Right lobe of liver (tissue), 4 donors: Measurements from ENCODE around the gene RASD2.

Experiments used
- CTCF ChIP-seq, 4 donors: fragments of 200-600 bp in 3 of 4; fragments of 450-650 bp in 1 of 4; IDR thresholded peaks; one replicate each; pipeline versions ENCODE4 v1.5.1 to v1.8.0; 2016 to 2022; ENCODE audit warnings: antibody characterized with exemption in 4 of 4, mild to moderate bottlenecking in 2 of 4
- POLR2A ChIP-seq: fragments of 450-650 bp; IDR thresholded peaks from one replicate; pipeline ENCODE4 v1.6.1; 2017; ENCODE audit warnings: antibody characterized with exemption, mild to moderate bottlenecking
- donor health status: DM: no; HTN: no; CAD: no.
- donor health status: DM: no; HTN: no; CAD: no.
- donor health status: DM: no; HTN: yes; CAD: no.

GRCh38 chr22:35594686-35595085 is 54.1 kb downstream of the RASD2 start:
- no peak for TF ChIP-seq CTCF (IDR thresholded peaks at IDR 0.05)
- no peak for TF ChIP-seq POLR2A
